ENCODE results near the gene PKN1. TPM values are rescaled to one million over a fixed set of nuclear protein-coding genes. Genes with fewer than 3 reads are reported as not detected.

PKN1 gene
- total RNA-seq, 6 donors from 2014 or later, result 95.2 to 278 (median 200) TPM

GRCh38 chr19:14441041-14441938 lies 8.2 kb downstream of the PKN1 start:
- H3K36me3 ChIP-seq, result peaks cover 30 to 62% (median 53%) of the 10 kb centered on the region in 4 donors
- DNase-seq, result peak in 1 of 2 donors; percentile 82
- 88 to 92% methylated on average over 4 to 29 of the region's 34 CpGs for WGBS, 2 donors
- H3K4me3 ChIP-seq, result peak overlapping the region in 1 of 4 donors; percentile 45
- no peaks in the 10 kb centered on the region for H3K27me3 ChIP-seq
- peak overlapping the region; percentile 44 to 91 (median 82) for H3K27ac ChIP-seq
- H3K4me1 ChIP-seq, result peaks cover 35 to 48% (median 45%) of the 10 kb centered on the region in 4 donors
- ATAC-seq (ENCODE audit: low FRiP score in 2 of 2), result no peak
- no peaks in the 10 kb centered on the region for H3K9me3 ChIP-seq
- TF ChIP-seq EP300 (IDR thresholded peaks at IDR 0.05) (no peak), CTCF (IDR thresholded peaks at IDR 0.05) (no peak), POLR2AphosphoS5 (IDR thresholded peaks at IDR 0.05) (no peak), POLR2A (IDR thresholded peaks at IDR 0.05) (no peak)

- no peak overlapping the region for H3K4me3 ChIP-seq
- ATAC-seq (ENCODE audit: low FRiP score in 2 of 2) (no peak), DNase-seq (peak in 1 of 2 donors; percentile 71)
- no peak overlapping the region for H3K27ac ChIP-seq
- peaks cover 28 to 36% (median 31%) of the 10 kb centered on the region in 4 donors for H3K4me1 ChIP-seq
- TF ChIP-seq EP300 (IDR thresholded peaks at IDR 0.05), result no peak
- TF ChIP-seq POLR2AphosphoS5 (IDR thresholded peaks at IDR 0.05), result no peak
- TF ChIP-seq POLR2A (IDR thresholded peaks at IDR 0.05), result no peak
- no peak for TF ChIP-seq CTCF (IDR thresholded peaks at IDR 0.05)
- H3K27me3 ChIP-seq, result no peaks in the 10 kb centered on the region
- WGBS, 2 donors, result 93 to 96% methylated on average over 5 to 12 of the region's 16 CpGs
- H3K36me3 ChIP-seq, result peaks cover 41 to 73% (median 70%) of the 10 kb centered on the region in 4 donors
- no peaks in the 10 kb centered on the region for H3K9me3 ChIP-seq
These were observed 10.0 kb downstream of the PKN1 start for GRCh38 chr19:14442891-14443631.

GRCh38 chr19:14443632-14444216 lies 10.6 kb downstream of the PKN1 start:
- H3K36me3 ChIP-seq, result peaks cover 48 to 79% (median 76%) of the 10 kb centered on the region in 4 donors
- DNase-seq (no peak), ATAC-seq (ENCODE audit: low FRiP score in 2 of 2) (no peak)
- TF ChIP-seq EP300 (IDR thresholded peaks at IDR 0.05) (no peak), POLR2AphosphoS5 (IDR thresholded peaks at IDR 0.05) (no peak), CTCF (IDR thresholded peaks at IDR 0.05) (no peak), POLR2A (IDR thresholded peaks at IDR 0.05) (no peak)
- peaks cover 22 to 32% (median 25%) of the 10 kb centered on the region in 4 donors for H3K4me1 ChIP-seq
- H3K4me3 ChIP-seq, result no peak overlapping the region
- H3K27me3 ChIP-seq, result no peaks in the 10 kb centered on the region
- no peak overlapping the region for H3K27ac ChIP-seq
- no peaks in the 10 kb centered on the region for H3K9me3 ChIP-seq
- WGBS, 2 donors, result 89 to 97% methylated on average over 13 of the region's 14 CpGs

GRCh38 chr19:14446336-14447036 lies 13.4 kb downstream of the PKN1 start:
- peaks cover 0 to 7% (median 0%) of the 10 kb centered on the region in 4 donors for H3K4me1 ChIP-seq
- peaks cover 60 to 100% (median 97%) of the 10 kb centered on the region in 4 donors for H3K36me3 ChIP-seq
- no peak for ATAC-seq (ENCODE audit: low FRiP score in 2 of 2)
- H3K4me3 ChIP-seq, result no peak overlapping the region
- TF ChIP-seq CTCF (IDR thresholded peaks at IDR 0.05) (no peak), POLR2AphosphoS5 (IDR thresholded peaks at IDR 0.05) (no peak), EP300 (IDR thresholded peaks at IDR 0.05) (no peak)
- H3K9me3 ChIP-seq, result no peaks in the 10 kb centered on the region
- 95 to 100% methylated on average over 10 of the region's 10 CpGs for WGBS, 2 donors
- no peak for DNase-seq
- no peak overlapping the region for H3K27ac ChIP-seq
- no peaks in the 10 kb centered on the region for H3K27me3 ChIP-seq
